Cerebellar nuclear complex (tissue), 1 donor: ENCODE data around the gene CBARP.

Experiments
- DNase-seq, 2 experiments: peaks; one replicate each; lab custom pipeline; 2025; lab: John Stamatoyannopoulos, UW

The CBARP gene, protein sequence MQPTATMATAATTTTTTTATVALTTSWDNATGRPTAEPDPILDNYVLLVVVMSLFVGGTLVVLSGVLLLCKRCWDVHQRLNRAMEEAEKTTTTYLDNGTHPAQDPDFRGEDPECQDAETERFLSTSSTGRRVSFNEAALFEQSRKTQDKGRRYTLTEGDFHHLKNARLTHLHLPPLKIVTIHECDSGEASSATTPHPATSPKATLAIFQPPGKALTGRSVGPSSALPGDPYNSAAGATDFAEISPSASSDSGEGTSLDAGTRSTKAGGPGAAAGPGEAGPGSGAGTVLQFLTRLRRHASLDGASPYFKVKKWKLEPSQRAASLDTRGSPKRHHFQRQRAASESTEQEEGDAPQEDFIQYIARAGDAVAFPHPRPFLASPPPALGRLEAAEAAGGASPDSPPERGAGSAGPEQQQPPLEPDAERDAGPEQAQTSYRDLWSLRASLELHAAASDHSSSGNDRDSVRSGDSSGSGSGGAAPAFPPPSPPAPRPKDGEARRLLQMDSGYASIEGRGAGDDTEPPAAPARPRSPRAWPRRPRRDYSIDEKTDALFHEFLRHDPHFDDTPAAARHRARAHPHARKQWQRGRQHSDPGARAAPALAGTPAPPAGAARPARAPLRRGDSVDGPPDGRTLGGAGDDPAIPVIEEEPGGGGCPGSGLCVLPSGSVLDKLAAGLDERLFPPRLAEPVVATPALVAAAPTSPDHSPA

GRCh38 chr19:1237754-1238368, at the start of gene CBARP:
TSS of gene CBARP (minus strand) at chr19:1238005. CDS start at chr19:1236100, 1,905 bp downstream.
- DNase-seq, result no peak

- no peak for DNase-seq
Measured at GRCh38 chr19:1286487-1287353, 48.9 kb upstream of the CBARP start.

- DNase-seq, result no peak
Measured at GRCh38 chr19:1285737-1286360, 48.0 kb upstream of the CBARP start, which contains the start of gene EFNA2. TSS of gene EFNA2 (plus strand) at chr19:1285873. CDS start at chr19:1286169, 296 bp downstream.

DNA sequence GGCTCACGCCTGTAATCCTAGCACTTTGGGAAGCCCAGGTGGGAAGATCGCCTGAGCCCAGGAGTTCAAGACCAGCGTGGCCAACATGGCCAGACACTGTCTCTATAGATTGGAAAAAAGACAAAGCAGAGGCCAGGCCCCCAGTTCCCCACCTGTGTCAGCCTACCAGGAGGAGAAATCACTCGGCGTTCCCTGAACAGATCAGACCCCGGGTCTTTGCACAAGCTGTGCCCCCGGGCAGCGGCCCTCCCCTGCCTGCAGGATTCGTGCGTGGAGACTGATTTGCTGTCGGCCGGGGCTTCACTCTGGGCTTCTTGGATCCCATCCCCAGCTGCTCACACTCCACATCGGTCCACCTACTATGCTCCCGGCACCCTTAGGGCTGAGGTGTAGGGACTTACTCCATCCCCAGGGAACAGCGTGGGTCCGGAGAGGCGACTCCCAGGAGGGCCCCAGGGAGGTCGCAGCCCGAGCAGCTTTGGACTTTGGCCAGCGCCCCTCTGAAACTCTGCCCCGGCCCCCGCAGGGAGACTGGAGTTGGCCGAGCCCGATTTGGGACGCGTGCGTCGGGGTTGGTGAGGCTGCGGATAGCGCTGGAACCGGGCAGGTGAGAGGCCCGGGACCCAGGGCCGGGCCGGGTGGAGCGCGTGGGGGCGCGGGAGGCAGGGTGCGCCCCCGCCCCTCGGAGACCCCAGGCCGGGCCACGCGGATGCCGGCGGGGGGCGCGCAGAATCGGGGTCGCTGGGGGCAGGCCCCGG, 47.4 kb upstream of the CBARP start:
- DNase-seq, result no peak

- DNase-seq, result no peak
Measured at GRCh38 chr19:1284293-1284978, 46.6 kb upstream of the CBARP start.

DNA sequence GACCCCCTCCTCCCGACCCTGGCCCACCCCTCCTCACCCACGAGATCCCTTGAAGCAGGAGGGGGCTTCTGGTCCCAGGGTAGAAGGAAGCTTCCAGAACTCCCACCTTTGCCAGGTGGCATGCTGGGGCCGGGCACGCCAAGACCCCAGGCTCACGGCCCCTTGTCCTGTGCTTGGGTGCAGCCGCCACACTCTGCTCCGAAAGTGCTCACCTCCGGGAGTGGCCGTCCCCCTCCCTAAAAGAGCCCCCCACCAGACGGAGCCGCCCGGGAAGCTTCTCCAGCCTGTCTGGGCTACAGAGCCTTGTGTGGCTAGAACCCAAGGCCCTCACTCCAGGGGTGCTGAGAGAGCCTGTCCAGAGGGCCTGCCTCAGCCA, 46.1 kb upstream of the CBARP start:
- DNase-seq, result no peak

- no peak for DNase-seq
Measured at GRCh38 chr19:1283207-1283916, 45.6 kb upstream of the CBARP start.

DNA sequence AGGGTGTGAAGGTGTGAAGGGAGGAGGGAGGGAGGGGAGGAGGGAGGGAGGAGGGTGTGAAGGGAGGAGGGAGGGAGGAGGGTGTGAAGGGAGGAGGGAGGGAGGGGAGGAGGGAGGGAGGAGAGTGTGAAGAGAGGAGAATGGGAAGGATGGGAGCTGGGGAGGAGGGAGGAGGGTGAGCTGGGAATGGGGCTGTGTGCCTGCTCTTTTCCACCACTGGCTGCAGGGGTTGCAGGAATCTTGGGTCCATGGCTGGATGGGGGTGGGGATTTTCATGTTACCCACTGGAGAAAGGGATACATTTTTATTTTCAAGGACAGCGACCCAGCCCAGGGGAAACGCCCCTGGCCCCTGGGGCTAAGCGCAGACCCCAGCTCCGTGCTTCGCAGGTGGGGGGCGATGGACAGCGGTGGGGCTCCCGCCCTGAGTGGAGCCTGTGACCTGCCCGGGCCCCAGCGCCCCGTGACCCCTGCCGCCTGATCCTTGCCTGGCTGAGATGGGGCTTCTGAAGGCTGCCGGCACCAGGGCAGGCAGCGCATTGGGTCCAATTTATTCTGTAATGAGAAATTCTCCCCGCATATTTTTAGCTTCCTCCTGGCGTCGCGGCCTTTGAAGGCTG, 44.9 kb upstream of the CBARP start:
- no peak for DNase-seq

DNA sequence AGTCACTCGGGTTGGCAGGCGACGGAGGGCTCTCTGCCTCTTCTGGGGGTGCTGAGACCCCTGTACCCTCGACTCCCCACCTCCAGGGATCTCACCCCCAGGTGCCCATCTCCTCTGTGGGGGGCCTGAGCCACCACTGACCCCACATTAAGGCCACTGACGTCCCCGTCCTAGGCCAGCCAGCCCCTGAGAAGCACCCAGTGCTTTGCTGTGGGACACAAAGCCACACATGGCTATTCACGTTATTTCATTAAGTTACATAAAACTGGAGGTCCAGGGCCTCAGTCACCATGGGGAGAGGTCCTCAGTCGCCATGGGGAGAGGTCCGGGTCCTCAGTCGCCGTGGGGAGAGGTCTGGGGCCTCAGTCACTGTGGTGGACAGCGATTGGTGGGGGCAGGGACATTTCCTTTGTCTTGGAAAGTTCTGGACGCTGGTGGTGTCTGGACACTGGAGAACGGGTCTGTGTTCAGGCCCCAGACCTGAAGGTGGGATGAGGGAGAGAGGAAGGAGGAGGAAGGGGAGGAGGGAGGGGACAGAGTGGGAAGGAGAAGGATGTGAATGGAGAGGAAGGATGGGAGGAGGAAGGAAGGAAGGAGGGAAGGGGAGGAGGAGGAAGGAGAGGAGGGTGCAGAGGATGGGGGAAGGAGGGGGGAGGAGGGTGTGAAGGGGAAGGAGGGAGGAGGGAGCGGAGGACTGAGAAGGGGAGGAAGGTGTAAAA, 43.9 kb upstream of the CBARP start:
- no peak for DNase-seq

DNA sequence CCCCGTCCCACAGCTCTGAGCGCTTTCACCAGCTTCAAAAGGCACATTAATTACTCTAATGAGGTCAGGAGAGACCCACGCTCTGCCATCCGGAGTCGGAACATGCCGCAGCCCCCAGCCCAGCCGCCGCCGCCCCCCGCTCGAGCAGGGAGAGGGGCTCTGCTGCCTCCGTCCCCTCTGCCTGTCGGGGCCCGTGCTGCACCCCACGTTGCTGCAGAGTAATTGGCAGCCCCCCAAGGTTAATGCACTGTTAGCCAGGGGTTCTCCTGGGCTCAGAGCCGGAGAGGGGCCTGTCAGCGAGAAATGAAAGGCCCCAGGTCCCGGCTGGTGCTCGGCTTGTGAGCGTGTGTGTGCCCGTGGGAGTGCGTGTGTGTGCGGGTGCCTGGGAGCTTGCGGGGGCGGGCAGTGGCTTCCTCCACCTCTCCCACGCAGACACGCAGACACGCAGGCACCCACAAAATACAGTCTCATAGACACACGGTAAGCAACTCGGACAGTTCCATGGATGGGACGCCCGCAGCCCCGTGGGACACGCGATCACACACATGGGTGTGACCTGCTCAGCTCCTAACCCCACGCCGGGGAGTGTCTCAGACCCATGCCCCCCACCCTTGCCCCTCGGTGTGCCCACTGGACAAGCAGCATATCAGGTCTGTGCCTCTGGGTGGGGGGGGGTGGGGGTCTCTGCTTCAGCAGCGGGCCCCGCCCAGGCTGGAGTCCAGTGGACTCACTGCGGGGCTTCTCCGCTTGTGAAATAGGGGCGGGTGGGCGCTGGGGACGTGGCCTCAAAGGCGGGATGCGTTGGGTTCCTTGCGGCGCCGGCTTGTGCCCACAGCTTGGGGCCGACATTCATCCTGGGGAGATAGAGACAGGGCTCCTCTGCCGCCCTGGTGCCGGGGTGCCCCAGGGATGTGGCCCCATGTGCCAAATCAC, 43.1 kb upstream of the CBARP start:
- DNase-seq, result no peak

GRCh38 chr19:1279782-1280341, 42.1 kb upstream of the CBARP start:
- peak in 1 of 2 experiments; percentile 43 for DNase-seq

GRCh38 chr19:1278713-1279660, 41.2 kb upstream of the CBARP start:
- no peak for DNase-seq

GRCh38 chr19:1278074-1278473, 40.3 kb upstream of the CBARP start:
- no peak for DNase-seq

- DNase-seq, result no peak
Measured at GRCh38 chr19:1277061-1277460, 39.3 kb upstream of the CBARP start.

- DNase-seq, result no peak
Measured at GRCh38 chr19:1276628-1277022, 38.8 kb upstream of the CBARP start.
